RWPE2 (cell line): ENCODE data around the gene KPNB1.
A peak's percentile ranks its signal among the peaks of the same experiment; 100 is the strongest.
"Not testable (repeated sequence)": the region's sequence is repeated elsewhere in the genome, so short reads cannot be mapped to it uniquely, and the experiment has no call there.

Experiments
- ATAC-seq: fragments of 200-7000 bp; cut with Tn5 transposase; 3 replicates; pipeline ENCODE4 v1.9.1; 2021; ENCODE audit warnings: low read depth
- DNase-seq: peaks from one replicate; pipeline ENCODE4 v3.0.0-alpha.2; 2020; ENCODE audit warnings: low spot score
- H3K27ac ChIP-seq: fragments of 450-650 bp; 2 replicates; pipeline ENCODE4 v1.5.1; 2017; ENCODE audit warnings: mild to moderate bottlenecking; ENCODE audit not compliant: poor library complexity, severe bottlenecking
- H3K27me3 ChIP-seq: fragments of 250-450 bp; sonication (Bioruptor Pico); 2 replicates; pipeline ENCODE4 v1.5.1; 2021; ENCODE audit warnings: mild to moderate bottlenecking, moderate library complexity; ENCODE audit not compliant: insufficient read depth, poor library complexity, severe bottlenecking
- H3K36me3 ChIP-seq: fragments of 250-450 bp; sonication (Bioruptor Pico); 2 replicates; pipeline ENCODE4 v1.5.1; 2020; ENCODE audit warnings: low read depth, mild to moderate bottlenecking, moderate library complexity
- H3K4me1 ChIP-seq: fragments of 250-450 bp; sonication (Bioruptor Pico); 2 replicates; pipeline ENCODE4 v1.5.1; 2021; ENCODE audit warnings: mild to moderate bottlenecking, moderate library complexity; ENCODE audit not compliant: insufficient read depth, poor library complexity, severe bottlenecking
- H3K4me3 ChIP-seq: fragments of 250-450 bp; sonication (Bioruptor Pico); 2 replicates; pipeline ENCODE4 v1.5.1; 2021; ENCODE audit warnings: mild to moderate bottlenecking, moderate library complexity; ENCODE audit not compliant: severe bottlenecking
- H3K9me3 ChIP-seq: fragments of 250-450 bp; sonication (Bioruptor Pico); 2 replicates; pipeline ENCODE4 v1.5.1; 2021; ENCODE audit warnings: mild to moderate bottlenecking, moderate library complexity; ENCODE audit not compliant: severe bottlenecking
- CTCF ChIP-seq: fragments of 450-650 bp; IDR thresholded peaks from one replicate; pipeline ENCODE4 v1.5.1; 2017; ENCODE audit warnings: mild to moderate bottlenecking, moderate library complexity; ENCODE audit not compliant: poor library complexity, severe bottlenecking

The KPNB1 gene

GRCh38 chr17:47678196-47678595, 28.5 kb downstream of the KPNB1 start:
- H3K36me3 ChIP-seq = peaks cover 97% of the 10 kb centered on the region
- H3K9me3 ChIP-seq = no peaks in the 10 kb centered on the region
- TF ChIP-seq CTCF = no peak
- DNase-seq (no peak), ATAC-seq (no peak)
- no peak overlapping the region for H3K27ac ChIP-seq
- no peak overlapping the region for H3K4me3 ChIP-seq
- no peaks in the 10 kb centered on the region for H3K27me3 ChIP-seq
- no peaks in the 10 kb centered on the region for H3K4me1 ChIP-seq

DNA sequence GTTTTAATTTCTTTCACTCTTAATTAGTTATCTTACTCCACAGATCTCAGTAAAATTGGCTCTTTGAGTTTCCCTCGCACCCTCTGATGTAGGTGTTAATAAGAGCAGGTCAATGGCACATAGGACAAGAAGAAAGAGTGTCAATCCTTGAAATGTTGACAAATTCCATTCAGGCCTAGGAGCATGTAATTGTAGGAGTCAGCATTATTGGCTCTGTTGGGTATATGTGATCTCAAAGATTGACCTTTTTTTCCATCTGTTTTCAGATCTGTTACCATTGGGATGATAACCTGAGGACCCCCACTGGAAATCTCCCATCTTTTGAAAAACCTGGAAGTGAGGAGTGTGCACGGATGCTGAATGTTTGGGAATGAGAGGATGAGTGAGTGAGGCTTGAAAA, 32.4 kb downstream of the KPNB1 start:
- no peak for TF ChIP-seq CTCF
- no peak overlapping the region for H3K4me3 ChIP-seq
- H3K4me1 ChIP-seq = no peaks in the 10 kb centered on the region
- ATAC-seq (no peak), DNase-seq (no peak)
- peaks cover 90% of the 10 kb centered on the region for H3K36me3 ChIP-seq
- H3K9me3 ChIP-seq = no peaks in the 10 kb centered on the region
- no peaks in the 10 kb centered on the region for H3K27me3 ChIP-seq
- H3K27ac ChIP-seq = no peak overlapping the region

DNA sequence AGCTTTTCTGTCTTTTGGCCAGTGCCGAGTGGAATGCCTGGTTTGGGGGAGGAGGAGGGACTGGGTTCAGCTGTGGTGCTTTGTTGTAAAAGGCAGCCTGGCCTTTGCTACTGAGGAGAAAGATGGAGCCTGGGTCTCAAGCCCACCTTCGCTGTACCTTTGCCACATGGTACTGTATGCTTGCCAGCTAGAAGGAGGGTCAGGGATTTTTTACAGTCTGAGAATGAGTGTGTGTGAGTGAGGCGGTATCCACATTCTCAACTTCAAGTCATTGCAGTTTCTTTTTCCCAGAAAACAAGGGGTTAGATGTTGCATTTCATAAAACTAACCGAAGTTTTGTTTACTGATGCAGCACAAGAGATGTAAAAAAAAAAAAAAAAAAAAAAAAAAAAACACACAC, 33.0 kb downstream of the KPNB1 start:
- H3K4me3 ChIP-seq, H3K27me3 ChIP-seq, DNase-seq, H3K27ac ChIP-seq, ATAC-seq, H3K4me1 ChIP-seq, H3K9me3 ChIP-seq: not testable (repeated sequence)
- H3K36me3 ChIP-seq = peaks cover 84% of the 10 kb centered on the region

- H3K27me3 ChIP-seq = no peaks in the 10 kb centered on the region
- no peaks in the 10 kb centered on the region for H3K4me1 ChIP-seq
- DNase-seq = no peak
- no peak for ATAC-seq
- no peaks in the 10 kb centered on the region for H3K9me3 ChIP-seq
- H3K4me3 ChIP-seq = no peak overlapping the region
- no peak for TF ChIP-seq CTCF
- peaks cover 71% of the 10 kb centered on the region for H3K36me3 ChIP-seq
- no peak overlapping the region for H3K27ac ChIP-seq
These were observed 34.3 kb downstream of the KPNB1 start for GRCh38 chr17:47684025-47684424.

DNA sequence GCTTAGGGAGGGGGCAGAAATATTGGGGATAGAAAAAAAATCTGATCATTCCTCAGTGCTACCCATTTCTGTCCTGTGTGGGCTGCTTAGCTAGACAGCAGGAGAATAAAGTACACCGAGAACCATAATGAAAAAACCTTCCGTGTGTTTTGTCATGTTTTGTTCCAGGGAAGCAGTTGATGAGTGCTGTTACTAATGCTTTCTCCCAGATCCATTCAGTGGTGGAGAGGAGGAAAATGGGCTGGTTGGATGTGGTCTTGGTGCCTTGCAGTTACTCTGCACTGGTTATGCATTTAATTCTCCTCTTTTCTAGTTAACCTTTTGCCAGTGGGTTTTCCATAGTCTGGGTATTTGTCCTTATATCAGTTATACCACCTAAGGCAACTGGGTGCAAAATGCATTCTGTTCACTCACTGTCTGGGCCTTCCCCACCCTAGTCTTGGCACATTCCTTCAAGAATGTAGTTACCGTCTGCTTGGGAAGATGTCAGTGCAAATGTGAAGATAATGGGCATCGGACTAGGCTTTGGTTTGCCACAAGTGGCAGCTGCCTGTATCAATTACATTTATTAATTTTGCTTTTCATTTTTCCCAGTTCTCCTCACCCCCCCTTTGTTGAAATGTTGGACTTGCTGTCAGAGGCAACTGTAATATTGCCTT, 34.9 kb downstream of the KPNB1 start:
- peaks cover 64% of the 10 kb centered on the region for H3K36me3 ChIP-seq
- DNase-seq = no peak
- no peak overlapping the region for H3K27ac ChIP-seq
- H3K4me3 ChIP-seq = no peak overlapping the region
- no peaks in the 10 kb centered on the region for H3K4me1 ChIP-seq
- ATAC-seq = peak; percentile 2; the same call in 2 of the 3 replicates
- no peaks in the 10 kb centered on the region for H3K9me3 ChIP-seq
- H3K27me3 ChIP-seq = no peaks in the 10 kb centered on the region
- TF ChIP-seq CTCF = no peak
